K562 (cell line): ENCODE measurements around the gene EXOSC1. TPM values are rescaled to one million over a fixed set of nuclear protein-coding genes. Genes with fewer than 3 reads are reported as not detected.

ENCODE experiments used
- ATF7 ChIP-seq: fragments of 450-650 bp; IDR thresholded peaks from 2 replicates; pipeline ENCODE4 v1.7.1; 2014; ENCODE audit warnings: mild to moderate bottlenecking, moderate library complexity
- BACH1 ChIP-seq: fragments of 200-800 bp; sonication (Bioruptor generic); IDR thresholded peaks from 2 replicates; pipeline ENCODE4 v1.6.1; 2016; ENCODE audit warnings: missing genetic modification characterization, missing compliant biosample characterization
- BRCA1 ChIP-seq, 2 experiments: fragments of 450-650 bp in 1 of 2; sonication (generic) in 1 of 2; formaldehyde crosslinking in 1 of 2; IDR thresholded peaks; 2 replicates each; pipeline versions ENCODE4 v1.5.0 to v1.6.1; 2017 to 2020; ENCODE audit warnings: mild to moderate bottlenecking in 1 of 2, missing genetic modification reagents in 1 of 2
- DNMT1 ChIP-seq: fragments of 450-650 bp; IDR thresholded peaks from 2 replicates; pipeline ENCODE4 v1.6.1; 2016; ENCODE audit warnings: antibody characterized with exemption, mild to moderate bottlenecking
- ELF1 ChIP-seq: fragments of 200-800 bp; sonication (Bioruptor generic); IDR thresholded peaks from 2 replicates; pipeline ENCODE4 v1.6.1; 2016; ENCODE audit warnings: missing genetic modification characterization, missing compliant biosample characterization
- FOXA3 ChIP-seq, 2 experiments: fragments of 450-650 bp in 1 of 2; sonication (generic) in 1 of 2; formaldehyde crosslinking; IDR thresholded peaks in 1 of 2; conservative IDR thresholded peaks in 1 of 2; 2 replicates each; pipeline versions ENCODE4 v1.4.0 to v1.8.0; 2020 to 2022; ENCODE audit warnings: mild to moderate bottlenecking in 2 of 2, missing genetic modification reagents in 1 of 2
- FOXJ3 ChIP-seq: sonication (generic); formaldehyde crosslinking; IDR thresholded peaks from 2 replicates; pipeline ENCODE4 v1.4.0; 2020; ENCODE audit warnings: mild to moderate bottlenecking, missing genetic modification reagents
- HDAC2 ChIP-seq: fragments of 450-650 bp; IDR thresholded peaks from 2 replicates; pipeline ENCODE4 v1.6.1; 2016; ENCODE audit warnings: mild to moderate bottlenecking
- KDM5B ChIP-seq: fragments of 200-600 bp; sonication (generic); IDR thresholded peaks from 2 replicates; pipeline ENCODE4 v1.6.1; 2012; ENCODE audit warnings: low read depth, mild to moderate bottlenecking, moderate library complexity, low read length, control low read depth, inconsistent platforms; ENCODE audit not compliant: insufficient replicate concordance
- MAZ ChIP-seq, 2 experiments: fragments of 450-650 bp in 1 of 2; sonication (generic) in 1 of 2; formaldehyde crosslinking; IDR thresholded peaks in 1 of 2; conservative IDR thresholded peaks in 1 of 2; 2 replicates each; pipeline versions ENCODE4 v1.4.0 to v1.5.0; 2020; ENCODE audit warnings: mild to moderate bottlenecking in 1 of 2, missing genetic modification reagents in 1 of 2
- MED1 ChIP-seq: sonication (generic); formaldehyde crosslinking; IDR thresholded peaks from 2 replicates; pipeline ENCODE4 v1.8.1; 2023; ENCODE audit warnings: missing genetic modification reagents, borderline replicate concordance
- NFIC ChIP-seq: fragments of 450-650 bp; IDR thresholded peaks from 2 replicates; pipeline ENCODE4 v1.6.1; 2017; ENCODE audit warnings: mild to moderate bottlenecking, inconsistent platforms
- NR1H2 ChIP-seq: sonication (generic); formaldehyde crosslinking; IDR thresholded peaks from 2 replicates; pipeline ENCODE4 v1.4.0; 2020; ENCODE audit warnings: mild to moderate bottlenecking, missing genetic modification reagents
- NUFIP1 ChIP-seq: fragments of 450-650 bp; IDR thresholded peaks from 2 replicates; pipeline ENCODE4 v1.6.1; 2018; ENCODE audit not compliant: partially characterized antibody
- PCBP2 ChIP-seq: fragments of 200-400 bp; formaldehyde crosslinking; IDR thresholded peaks from 2 replicates; pipeline ENCODE4 v1.6.1; 2018; ENCODE audit warnings: low read length, low read depth, mild to moderate bottlenecking, moderate library complexity; ENCODE audit not compliant: poor library complexity, severe bottlenecking
- POLR2G ChIP-seq: fragments of 200-400 bp; formaldehyde crosslinking; IDR thresholded peaks from 2 replicates; pipeline ENCODE4 v1.6.1; 2017; ENCODE audit warnings: low read depth, mild to moderate bottlenecking, antibody characterized with exemption, low read length, moderate library complexity
- RBM22 ChIP-seq: fragments of 200-400 bp; formaldehyde crosslinking; IDR thresholded peaks from 2 replicates; pipeline ENCODE4 v1.6.1; 2018; ENCODE audit warnings: low read length, low read depth; ENCODE audit not compliant: poor library complexity, severe bottlenecking
- RFX5 ChIP-seq: IDR thresholded peaks from 2 replicates; pipeline ENCODE4 v1.6.1; 2011; ENCODE audit warnings: low read depth, mild to moderate bottlenecking, improper control_type of control experiment, low read length
- SMARCA5 ChIP-seq: fragments of 450-650 bp; IDR thresholded peaks from 2 replicates; pipeline ENCODE4 v1.6.1; 2016
- SNRNP70 ChIP-seq: fragments of 200-400 bp; formaldehyde crosslinking; optimal IDR thresholded peaks from 2 replicates; pipeline ENCODE3; 2017; ENCODE audit warnings: low read depth, low read length
- polyA plus RNA-seq, 8 experiments: library from polyadenylated mRNA; depleted of rRNA in 4 of 8; stranded (reverse) in 5 of 8; unstranded in 3 of 8; fragments of >200 nt; fragmentation: Nextera tagmentation in 2 of 8; fragmentation: Illumina TruSeq in 1 of 8; extraction: Ambion mirVana in 2 of 8; extraction: Trizol in 1 of 8; gene quantifications; 2 replicates each; pipeline versions ENCODE4 v1.2.1 to v1.2.3, GENCODE V29; 2011 to 2014; ENCODE audit warnings: inconsistent platforms in 1 of 8, missing spikeins in 1 of 8
- total RNA-seq, 7 experiments: library from RNA; depleted of rRNA in 6 of 7; stranded (reverse); fragments of >200 nt in 6 of 7; fragmentation: Illumina TruSeq in 2 of 7; extraction: Trizol in 2 of 7; gene quantifications; 2 replicates each; pipeline versions ENCODE4 v1.2.1 to v1.2.3, GENCODE V29; 2011 to 2021; ENCODE audit warnings: low replicate concordance in 1 of 7
- TF ChIP-seq, protein P1 (sequence below): fragments of 450-650 bp; IDR thresholded peaks from 2 replicates; pipeline ENCODE4 v1.6.1; 2017; ENCODE audit warnings: mild to moderate bottlenecking, moderate library complexity
- TF ChIP-seq, protein P2 (sequence below), 2 experiments: fragments of 450-650 bp in 1 of 2; sonication (generic) in 1 of 2; formaldehyde crosslinking in 1 of 2; IDR thresholded peaks in 1 of 2; conservative IDR thresholded peaks in 1 of 2; 2 replicates each; pipeline versions ENCODE4 v1.6.1 to v1.8.1; 2016 to 2023; ENCODE audit warnings: mild to moderate bottlenecking in 2 of 2, moderate library complexity in 2 of 2, inconsistent platforms in 1 of 2, missing genetic modification reagents in 1 of 2
- TF ChIP-seq, protein P3 (sequence below), 3 experiments: IDR thresholded peaks in 2 of 3; conservative IDR thresholded peaks in 1 of 3; 2 replicates each; pipeline ENCODE4 v1.5.1; 2011 to 2012; ENCODE audit warnings: low read length in 3 of 3, mild to moderate bottlenecking in 3 of 3, control low read depth in 2 of 3, improper control_type of control experiment in 1 of 3, inconsistent platforms in 1 of 3, low read depth in 1 of 3, mixed read lengths in 1 of 3, moderate library complexity in 1 of 3; ENCODE audit not compliant: insufficient read depth in 2 of 3

The EXOSC1 gene
- total and polyA plus RNA-seq, 9 of the 15 experiments (the other 6 are each of a cell fraction or from before 2014, with no cell fraction given), result 44.3 to 117 (median 67.0) TPM

DNA sequence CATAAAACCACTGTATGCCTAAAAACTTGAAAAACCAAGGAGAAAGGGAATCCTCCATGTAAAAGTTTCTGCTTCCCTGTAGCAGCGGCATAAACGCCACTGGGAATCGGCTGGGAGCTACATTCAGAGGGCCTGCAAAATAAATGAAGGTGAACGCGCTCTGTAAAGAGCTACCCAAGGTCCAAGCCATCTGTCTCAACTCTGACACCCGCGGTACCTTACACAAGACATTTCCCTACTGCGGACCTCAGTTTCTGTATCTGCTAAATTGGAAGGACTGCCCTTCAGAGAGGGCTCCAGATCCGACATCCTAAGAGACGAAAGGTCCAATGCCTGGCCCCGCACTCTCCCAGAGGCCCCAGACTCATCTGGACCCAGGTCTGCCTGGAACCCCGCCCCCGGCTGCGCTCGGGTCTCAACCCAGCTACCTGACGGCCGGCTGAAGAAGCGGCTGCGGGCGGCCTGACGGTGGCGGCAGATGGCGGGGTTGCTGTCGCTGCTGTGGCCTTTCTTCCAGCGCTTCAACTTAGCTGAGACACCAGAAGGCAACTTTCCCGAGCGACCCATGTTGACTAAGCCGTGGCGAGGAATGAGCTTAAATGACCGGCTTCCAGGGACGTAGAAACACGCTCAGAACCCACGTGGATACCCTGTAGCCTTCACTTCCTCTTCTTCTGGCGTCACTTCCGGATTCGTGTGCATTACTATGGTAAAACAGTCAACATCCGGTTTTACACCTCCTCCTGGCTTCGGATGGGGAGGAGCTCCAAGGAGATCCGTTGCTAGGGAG is 44.9 kb downstream of the EXOSC1 start, which contains the start of gene RRP12 (continued):
- TF ChIP-seq, protein P1, sequence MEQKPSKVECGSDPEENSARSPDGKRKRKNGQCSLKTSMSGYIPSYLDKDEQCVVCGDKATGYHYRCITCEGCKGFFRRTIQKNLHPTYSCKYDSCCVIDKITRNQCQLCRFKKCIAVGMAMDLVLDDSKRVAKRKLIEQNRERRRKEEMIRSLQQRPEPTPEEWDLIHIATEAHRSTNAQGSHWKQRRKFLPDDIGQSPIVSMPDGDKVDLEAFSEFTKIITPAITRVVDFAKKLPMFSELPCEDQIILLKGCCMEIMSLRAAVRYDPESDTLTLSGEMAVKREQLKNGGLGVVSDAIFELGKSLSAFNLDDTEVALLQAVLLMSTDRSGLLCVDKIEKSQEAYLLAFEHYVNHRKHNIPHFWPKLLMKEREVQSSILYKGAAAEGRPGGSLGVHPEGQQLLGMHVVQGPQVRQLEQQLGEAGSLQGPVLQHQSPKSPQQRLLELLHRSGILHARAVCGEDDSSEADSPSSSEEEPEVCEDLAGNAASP, result no peak
- no peak for TF ChIP-seq MAZ (CRISPR knock-in tag; conservative IDR thresholded peaks at IDR 0.05 in 1 of 2, IDR thresholded peaks at IDR 0.05 in 1 of 2)
- TF ChIP-seq, protein P2, sequence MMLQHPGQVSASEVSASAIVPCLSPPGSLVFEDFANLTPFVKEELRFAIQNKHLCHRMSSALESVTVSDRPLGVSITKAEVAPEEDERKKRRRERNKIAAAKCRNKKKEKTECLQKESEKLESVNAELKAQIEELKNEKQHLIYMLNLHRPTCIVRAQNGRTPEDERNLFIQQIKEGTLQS (IDR thresholded peaks at IDR 0.05), result peak; percentile 33; the same call in 1 of the 2 replicates
- TF ChIP-seq, protein P2 (CRISPR knock-in tag; conservative IDR thresholded peaks at IDR 0.05), result no peak
- no peak for TF ChIP-seq PCBP2
- TF ChIP-seq ATF7, result peak; percentile 73; the same call in 1 of the 2 replicates
- TF ChIP-seq SMARCA5, result no peak
- TF ChIP-seq ELF1 (tag), result peak; percentile 86
- TF ChIP-seq RBM22, result no peak
- TF ChIP-seq HDAC2, result peak; percentile 98
- TF ChIP-seq SNRNP70, result no peak
- TF ChIP-seq RFX5, result no peak
- TF ChIP-seq FOXA3 (CRISPR knock-in tag; conservative IDR thresholded peaks at IDR 0.05 in 1 of 2, IDR thresholded peaks at IDR 0.05 in 1 of 2), result peak in 1 of 2 experiments; percentile 59; a peak in 1 of 4 replicates
- no peak for TF ChIP-seq BACH1 (tag)
- no peak for TF ChIP-seq NFIC
- TF ChIP-seq FOXJ3, result peak; percentile 91
- TF ChIP-seq, protein P3, sequence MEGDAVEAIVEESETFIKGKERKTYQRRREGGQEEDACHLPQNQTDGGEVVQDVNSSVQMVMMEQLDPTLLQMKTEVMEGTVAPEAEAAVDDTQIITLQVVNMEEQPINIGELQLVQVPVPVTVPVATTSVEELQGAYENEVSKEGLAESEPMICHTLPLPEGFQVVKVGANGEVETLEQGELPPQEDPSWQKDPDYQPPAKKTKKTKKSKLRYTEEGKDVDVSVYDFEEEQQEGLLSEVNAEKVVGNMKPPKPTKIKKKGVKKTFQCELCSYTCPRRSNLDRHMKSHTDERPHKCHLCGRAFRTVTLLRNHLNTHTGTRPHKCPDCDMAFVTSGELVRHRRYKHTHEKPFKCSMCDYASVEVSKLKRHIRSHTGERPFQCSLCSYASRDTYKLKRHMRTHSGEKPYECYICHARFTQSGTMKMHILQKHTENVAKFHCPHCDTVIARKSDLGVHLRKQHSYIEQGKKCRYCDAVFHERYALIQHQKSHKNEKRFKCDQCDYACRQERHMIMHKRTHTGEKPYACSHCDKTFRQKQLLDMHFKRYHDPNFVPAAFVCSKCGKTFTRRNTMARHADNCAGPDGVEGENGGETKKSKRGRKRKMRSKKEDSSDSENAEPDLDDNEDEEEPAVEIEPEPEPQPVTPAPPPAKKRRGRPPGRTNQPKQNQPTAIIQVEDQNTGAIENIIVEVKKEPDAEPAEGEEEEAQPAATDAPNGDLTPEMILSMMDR (IDR thresholded peaks at IDR 0.05 in 2 of 3, conservative IDR thresholded peaks at IDR 0.05 in 1 of 3; ENCODE audit: insufficient read depth in 2 of 3, low read depth in 1 of 3, low read length in 3 of 3), result peak; percentile 9 to 34 (median 14); a peak in 1 of 6 replicates
- TF ChIP-seq BRCA1 (IDR thresholded peaks at IDR 0.05), result no peak
- TF ChIP-seq BRCA1 (CRISPR knock-in tag; IDR thresholded peaks at IDR 0.05), result no peak
- no peak for TF ChIP-seq DNMT1
- no peak for TF ChIP-seq NR1H2 (CRISPR knock-in tag)
- peak; percentile 21 for TF ChIP-seq KDM5B
- no peak for TF ChIP-seq NUFIP1
- peak; percentile 75 for TF ChIP-seq POLR2G
- no peak for TF ChIP-seq MED1 (CRISPR knock-in tag)
